ENCODE measurements around the gene ST7L. TPM values are rescaled to one million over a fixed set of nuclear protein-coding genes. Genes with fewer than 3 reads are reported as not detected.

ST7L gene
- total and polyA plus RNA-seq, 2 of the 4 experiments (the other 2 are of a cell fraction), result 7.7 to 14.7 TPM

GRCh38 chr1:112605633-112606327, 13.2 kb downstream of the ST7L start:
- DNase-seq (no peak), ATAC-seq (ENCODE audit: low read depth) (no peak)
- Histone ChIP-seq H3K4me1 (ENCODE audit: control insufficient read depth, insufficient read depth, low read length) (no peaks in the 10 kb centered on the region), H3K27me3 (ENCODE audit: control insufficient read depth, insufficient read depth, low read length) (no peaks in the 10 kb centered on the region), H3K9ac (ENCODE audit: low read depth, low read length) (no peak overlapping the region), H2AFZ (replicated peaks; ENCODE audit: low read length, poor library complexity) (no peak overlapping the region), H3K4me3 (ENCODE audit: insufficient read depth, low read depth, low read length) (no peak overlapping the region), H3K9me3 (ENCODE audit: control insufficient read depth, insufficient read depth, low read length) (no peaks in the 10 kb centered on the region), H2AK9ac (replicated peaks; ENCODE audit: low read depth, low read length, poor library complexity) (no peak overlapping the region), H3K9me1 (ENCODE audit: insufficient read depth, low read length) (no peaks in the 10 kb centered on the region), H3K4me2 (ENCODE audit: low read depth, low read length) (no peak overlapping the region), H2BK120ac (ENCODE audit: low read depth, low read length) (no peak overlapping the region), H2BK20ac (ENCODE audit: low read depth, low read length) (no peak overlapping the region), H3K23ac (ENCODE audit: low read depth, low read length) (no peak overlapping the region), H2BK5ac (ENCODE audit: low read depth, low read length, poor library complexity, severe bottlenecking) (no peak overlapping the region), H3K14ac (replicated peaks; ENCODE audit: low read depth, low read length) (no peak overlapping the region), H3K79me1 (ENCODE audit: low read depth in 1 of 2, low read length in 2 of 2) (peaks cover 11 to 14% of the 10 kb centered on the region in 2 experiments; a peak in 3 of 4 replicates), H3K27ac (ENCODE audit: insufficient read depth, low read length) (no peak overlapping the region), H2BK15ac (ENCODE audit: low read depth, low read length) (no peak overlapping the region), H3K4ac (ENCODE audit: low read depth, low read length) (no peak overlapping the region), H3K56ac (ENCODE audit: extremely low read depth, insufficient read depth, low read length) (no peak overlapping the region), H3K18ac (ENCODE audit: low read depth, low read length) (no peak overlapping the region), H4K8ac (ENCODE audit: low read depth in 2 of 2, low read length in 2 of 2) (no peak overlapping the region), H4K5ac (ENCODE audit: low read depth, low read length) (no peak overlapping the region), H4K91ac (ENCODE audit: insufficient read depth, low read depth, low read length) (no peak overlapping the region), H4K20me1 (ENCODE audit: insufficient read depth, low read length) (no peaks in the 10 kb centered on the region), H2AK5ac (ENCODE audit: low read depth, low read length) (no peak overlapping the region), H3K36me3 (ENCODE audit: control insufficient read depth, insufficient read depth, low read length) (peaks cover 27% of the 10 kb centered on the region)
- no CpG with 5 or more reads among the region's 4 CpGs for WGBS, 2 experiments (ENCODE audit: extremely low coverage in 2 of 2, insufficient read length in 1 of 2)
- dilution Hi-C loops (cut with HindIII; ENCODE audit: low sequenced_read_pairs, unreplicated experiment), result no loop called here
- CTCF ChIA-PET, result interaction anchor here (0.6 to 1.1 kb wide), 2 partner anchors 30 to 104 kb away, joined by 3 to 5 read pairs; no protein-coding TSS in a partner anchor
- in situ Hi-C loops (cut with MboI; ENCODE audit: low sequenced_read_pairs), result no loop called here
- POLR2A ChIA-PET (ENCODE audit: unreplicated experiment), result no interaction called here
- no TSS peak for BruUV-seq (replicated peaks)
- TF ChIP-seq RAD21 (IDR thresholded peaks at IDR 0.05; ENCODE audit: low read length) (no peak), FOS (IDR thresholded peaks at IDR 0.05; ENCODE audit: low read depth, low read length) (no peak), CHD1 (IDR thresholded peaks at IDR 0.05; ENCODE audit: low read depth, low read length) (no peak), POLR2A (IDR thresholded peaks at IDR 0.05; ENCODE audit: low read depth, low read length) (no peak), CTCF (conservative IDR thresholded peaks at IDR 0.05; ENCODE audit: low read depth, low read length) (no peak), NFE2L2 (IDR thresholded peaks at IDR 0.05; ENCODE audit: low read depth, low read length) (no peak), RFX5 (IDR thresholded peaks at IDR 0.05; ENCODE audit: low read depth, low read length) (no peak), MAZ (IDR thresholded peaks at IDR 0.05; ENCODE audit: borderline replicate concordance, low read depth, low read length) (no peak), CEBPB (IDR thresholded peaks at IDR 0.05; ENCODE audit: low read depth, low read length) (no peak), ELK1 (IDR thresholded peaks at IDR 0.05; ENCODE audit: borderline replicate concordance, low read depth, low read length) (no peak), BHLHE40 (IDR thresholded peaks at IDR 0.05; ENCODE audit: low read depth, low read length) (no peak), RCOR1 (IDR thresholded peaks at IDR 0.05; ENCODE audit: insufficient replicate concordance, low read length) (no peak), USF2 (IDR thresholded peaks at IDR 0.05; ENCODE audit: low read depth, low read length) (no peak), MXI1 (IDR thresholded peaks at IDR 0.05; ENCODE audit: borderline replicate concordance, low read depth, low read length) (no peak), MAFK (IDR thresholded peaks at IDR 0.05; ENCODE audit: low read depth, low read length) (no peak), SMC3 (IDR thresholded peaks at IDR 0.05; ENCODE audit: low read depth, low read length) (no peak)
- intact Hi-C loops (cut with micrococcal nuclease), result no loop called here

Data from IMR-90 (cell line).